ENCODE results near the gene PPFIBP1.

PPFIBP1 gene

DNA sequence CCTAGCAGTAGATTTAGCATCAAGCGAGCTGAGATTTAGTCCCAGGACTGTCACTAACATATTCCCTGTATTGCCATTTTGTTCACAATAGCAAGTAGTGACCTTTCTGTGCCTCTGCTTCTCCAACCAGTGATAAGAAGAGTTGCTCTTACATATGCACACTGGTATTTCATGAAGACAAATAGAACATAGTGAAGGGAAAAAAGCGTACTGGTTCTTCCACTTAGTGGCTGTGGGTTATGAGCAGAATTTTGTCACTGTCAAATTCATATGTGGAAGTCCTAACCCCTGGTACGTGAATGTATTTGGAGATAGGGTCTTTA, 12.3 kb upstream of the PPFIBP1 start:
- no peak for DNase-seq (ENCODE audit: low read depth in 2 of 2, low spot score in 1 of 2)

- DNase-seq (ENCODE audit: low read depth in 2 of 2, low spot score in 1 of 2) = no peak
Measured at GRCh38 chr12:27513155-27513824, 10.7 kb upstream of the PPFIBP1 start.

GRCh38 chr12:27515671-27516070, 8.3 kb upstream of the PPFIBP1 start:
- DNase-seq (ENCODE audit: low read depth in 2 of 2, low spot score in 1 of 2) = no peak

DNA sequence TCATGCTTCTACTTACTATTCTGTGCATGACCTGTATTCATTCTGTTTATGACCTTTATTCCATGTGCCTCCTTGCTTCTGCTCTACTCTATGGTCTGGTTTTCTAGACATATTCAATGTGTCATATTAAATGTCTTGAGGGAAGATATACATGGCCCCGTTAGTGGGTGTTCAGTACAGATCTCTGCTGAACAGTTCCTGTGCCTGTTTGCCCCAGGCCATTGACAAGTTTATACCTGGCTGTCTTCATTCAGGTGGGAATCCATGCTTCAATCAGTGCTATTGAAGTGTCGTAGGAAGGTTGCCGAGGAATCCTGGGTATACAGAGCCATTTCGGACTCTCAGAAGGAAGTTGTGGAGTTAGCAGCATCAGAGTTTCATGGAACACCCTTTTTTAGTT, 7.4 kb upstream of the PPFIBP1 start:
- DNase-seq (ENCODE audit: low read depth in 2 of 2, low spot score in 1 of 2) = no peak

- no peak for DNase-seq (ENCODE audit: low read depth in 2 of 2, low spot score in 1 of 2)
Measured at GRCh38 chr12:27517546-27517945, 6.5 kb upstream of the PPFIBP1 start.

- DNase-seq (ENCODE audit: low read depth in 2 of 2, low spot score in 1 of 2) = no peak
Measured at GRCh38 chr12:27517961-27518665, 5.9 kb upstream of the PPFIBP1 start.

GRCh38 chr12:27521066-27521465, 2.9 kb upstream of the PPFIBP1 start:
- DNase-seq (ENCODE audit: low read depth in 2 of 2, low spot score in 1 of 2) = no peak

DNA sequence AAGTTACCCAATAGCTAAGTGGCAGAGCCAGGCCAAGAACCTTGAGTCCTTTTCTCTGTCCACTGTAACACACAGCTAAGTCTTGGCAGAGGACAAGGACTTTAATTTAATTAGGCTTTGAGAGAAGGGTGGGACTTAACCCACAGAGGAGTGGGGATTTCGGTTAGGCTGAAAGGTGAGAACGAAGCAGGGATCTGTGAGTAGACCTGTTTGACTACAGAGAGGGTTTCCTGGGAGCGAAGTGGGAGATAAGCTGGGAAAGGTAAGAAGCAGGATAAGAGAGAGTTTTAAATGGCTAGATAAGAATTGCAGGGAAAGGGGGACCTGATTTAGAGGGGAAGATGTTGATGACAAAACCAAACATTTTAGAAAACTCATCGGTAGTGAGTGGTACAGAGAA, 2.0 kb upstream of the PPFIBP1 start:
- no peak for DNase-seq (ENCODE audit: low read depth in 2 of 2, low spot score in 1 of 2)

- DNase-seq (ENCODE audit: low read depth in 2 of 2, low spot score in 1 of 2) = no peak
Measured at GRCh38 chr12:27523305-27523641, 733 bp upstream of the PPFIBP1 start.

- DNase-seq (ENCODE audit: low read depth in 2 of 2, low spot score in 1 of 2) = no peak
Measured at GRCh38 chr12:27524494-27524835, 459 bp downstream of the PPFIBP1 start.

DNA sequence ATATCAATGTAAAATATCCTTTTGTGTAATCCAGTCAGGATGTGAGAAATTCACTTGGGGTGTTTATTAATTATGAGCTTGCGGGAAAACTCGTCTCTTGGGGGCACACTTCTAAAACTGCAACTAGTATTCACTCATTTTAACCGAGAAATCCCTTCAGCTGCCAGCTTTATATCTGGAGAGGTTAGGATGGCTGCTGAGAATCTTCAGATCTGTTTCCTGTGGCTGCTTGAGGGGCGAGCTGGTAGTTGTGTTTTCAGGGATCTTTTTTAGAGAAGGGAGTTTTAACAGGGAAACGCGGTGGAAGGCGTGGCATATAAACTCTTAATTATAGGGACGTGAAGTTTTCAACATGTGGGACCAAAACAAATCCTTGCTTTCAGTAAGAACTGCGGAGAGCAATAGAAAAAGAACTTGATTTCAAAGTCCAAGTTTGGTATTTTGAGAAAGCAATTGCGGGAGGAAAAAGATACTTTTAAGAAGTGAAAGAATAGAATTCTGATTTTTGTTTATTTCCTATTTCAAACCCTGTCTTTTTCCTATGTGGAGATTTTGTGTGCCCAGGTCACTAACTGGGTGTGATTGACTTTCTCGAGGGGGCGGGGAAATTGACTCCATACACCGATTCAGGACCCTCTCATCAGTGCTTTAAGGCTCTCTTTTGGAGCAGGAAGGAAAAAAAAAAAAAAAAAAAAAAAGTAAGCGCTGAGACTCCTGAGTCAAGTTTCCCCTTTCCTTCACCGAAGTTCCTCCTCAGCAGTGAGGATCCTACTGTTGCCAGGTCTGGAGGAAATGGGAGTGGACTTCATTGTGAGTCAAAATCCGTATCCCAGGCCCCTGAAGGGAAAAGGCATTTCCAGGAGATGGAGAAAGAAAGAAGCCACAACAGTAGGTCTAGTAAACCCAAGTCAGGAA, 1.1 kb downstream of the PPFIBP1 start:
- no peak for DNase-seq (ENCODE audit: low read depth in 2 of 2, low spot score in 1 of 2)

DNA sequence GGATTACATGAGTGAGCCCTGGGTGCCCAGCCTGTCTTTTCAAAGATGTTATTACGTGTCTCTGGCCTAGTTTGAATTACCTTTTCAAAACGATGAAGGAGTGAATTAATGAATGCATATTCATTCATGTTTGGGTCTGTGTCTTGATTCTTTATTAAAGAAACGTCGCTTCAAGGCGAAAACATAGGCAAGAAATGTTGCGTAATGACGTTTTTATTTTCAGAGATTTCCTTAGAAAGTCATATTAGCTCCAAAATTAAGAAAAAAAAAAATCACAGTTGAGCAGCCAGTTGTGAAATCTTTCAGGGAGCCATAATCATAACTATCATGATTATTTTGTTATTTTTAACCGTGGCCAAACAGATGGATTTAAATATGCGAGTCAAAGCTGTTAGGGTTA, 3.5 kb downstream of the PPFIBP1 start:
- DNase-seq (ENCODE audit: low read depth in 2 of 2, low spot score in 1 of 2) = no peak

GRCh38 chr12:27528788-27529187, 4.8 kb downstream of the PPFIBP1 start:
- no peak for DNase-seq (ENCODE audit: low read depth in 2 of 2, low spot score in 1 of 2)

DNA sequence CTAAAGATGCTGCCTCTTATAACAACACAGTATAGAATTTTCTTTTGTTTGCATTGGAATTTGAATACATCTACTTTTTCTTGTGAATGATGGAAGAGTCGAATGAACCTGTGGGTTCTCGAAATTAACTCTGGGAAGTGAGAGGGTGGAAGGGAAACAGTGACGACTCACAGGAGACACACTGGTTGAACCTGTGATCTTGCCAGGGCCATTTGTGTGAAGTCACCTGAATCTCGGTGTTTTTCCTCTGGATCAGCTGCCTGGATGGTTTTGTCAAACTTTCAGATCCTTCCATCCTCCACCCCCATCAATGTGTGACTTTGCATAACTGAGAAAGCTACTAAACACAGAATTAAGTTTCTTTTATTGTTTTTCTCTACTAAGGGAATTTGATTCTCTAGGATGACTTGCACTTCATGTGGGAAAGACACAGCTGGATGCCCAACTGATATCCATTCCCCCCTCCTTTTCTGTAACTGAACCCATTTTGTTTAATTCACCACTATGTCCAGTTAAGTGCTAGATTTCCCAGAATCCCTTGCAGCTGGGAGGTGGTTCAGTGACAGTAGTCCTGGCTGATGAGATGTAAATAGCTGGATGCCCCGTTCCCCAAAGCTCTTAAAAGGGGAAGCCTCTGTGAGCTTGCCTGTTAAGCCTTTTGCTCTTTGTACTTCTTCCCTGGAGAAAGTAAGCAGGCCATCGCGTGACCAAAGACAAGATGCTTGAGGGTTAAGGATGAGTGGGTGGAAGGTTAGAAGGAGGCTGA, 6.3 kb downstream of the PPFIBP1 start:
- no peak for DNase-seq (ENCODE audit: low read depth in 2 of 2, low spot score in 1 of 2)

- no peak for DNase-seq (ENCODE audit: low read depth in 2 of 2, low spot score in 1 of 2)
Measured at GRCh38 chr12:27531896-27532295, 7.9 kb downstream of the PPFIBP1 start.

GRCh38 chr12:27534060-27534764, 10.2 kb downstream of the PPFIBP1 start:
- no peak for DNase-seq (ENCODE audit: low read depth in 2 of 2, low spot score in 1 of 2)

DNA sequence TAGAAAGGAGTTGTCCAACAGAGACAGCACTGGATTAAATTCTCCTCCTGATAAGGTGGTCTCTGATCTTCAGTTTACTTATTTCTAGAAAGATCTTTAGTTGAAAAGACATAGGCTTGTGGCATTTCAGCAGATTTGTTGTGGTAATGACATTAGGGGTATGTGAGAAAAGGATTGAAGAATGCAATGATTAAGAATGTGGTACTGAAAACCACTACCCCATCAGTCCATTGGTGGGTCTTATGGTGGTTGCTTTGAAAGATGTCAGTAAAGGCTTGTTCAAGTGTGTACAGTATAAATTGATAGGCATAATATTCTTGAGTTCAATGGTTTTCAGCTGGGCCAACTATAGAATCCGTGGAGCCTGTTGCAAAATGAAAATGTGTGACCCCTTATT, 10.8 kb downstream of the PPFIBP1 start:
- no peak for DNase-seq (ENCODE audit: low read depth in 2 of 2, low spot score in 1 of 2)

- DNase-seq (ENCODE audit: low read depth in 2 of 2, low spot score in 1 of 2) = no peak
Measured at GRCh38 chr12:27535318-27535717, 11.3 kb downstream of the PPFIBP1 start.

DNA sequence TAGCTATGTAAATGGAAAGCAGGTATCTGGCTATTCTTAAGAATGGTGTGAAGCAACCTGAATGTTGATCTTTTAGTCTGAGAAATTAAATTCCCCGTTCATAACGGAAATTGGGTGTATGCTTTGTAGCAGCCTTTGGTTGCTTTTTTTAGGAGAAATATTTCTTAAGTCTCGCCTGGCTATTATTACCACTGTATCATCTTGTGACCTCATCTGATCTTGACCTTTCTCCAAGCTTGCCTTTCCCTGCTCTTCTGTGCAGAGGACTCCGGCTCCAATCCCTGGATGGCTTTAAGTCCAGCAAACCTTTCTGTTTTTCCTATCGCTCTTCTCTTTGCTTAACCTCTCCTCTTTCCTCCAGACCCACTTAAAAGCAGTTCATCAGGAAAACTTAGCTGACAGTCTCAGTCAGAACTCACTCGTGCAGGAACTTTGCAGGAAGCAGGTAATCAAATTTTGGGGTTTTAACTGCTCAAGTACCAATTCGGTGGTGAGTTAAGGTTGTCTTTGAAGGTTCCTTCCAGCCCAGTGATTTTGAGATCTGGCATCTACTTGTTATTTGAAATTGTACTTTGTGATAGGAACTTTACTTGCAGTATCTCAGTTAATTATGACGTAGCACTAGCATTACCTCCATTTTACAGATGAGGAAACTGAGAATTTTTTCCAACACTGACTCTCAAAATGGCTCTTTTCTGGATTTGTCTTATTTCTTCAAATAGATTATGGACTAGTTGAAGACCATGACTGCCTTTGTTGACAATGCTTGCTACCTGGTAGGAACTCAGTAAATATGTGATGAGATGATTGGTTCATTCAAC, 14.1 kb downstream of the PPFIBP1 start:
- DNase-seq (ENCODE audit: low read depth in 2 of 2, low spot score in 1 of 2) = no peak

GRCh38 chr12:27539191-27539631, 15.2 kb downstream of the PPFIBP1 start:
- DNase-seq (ENCODE audit: low read depth in 2 of 2, low spot score in 1 of 2) = no peak

Data from stimulated activated CD8-positive, alpha-beta memory T cell treated with anti-CD3 and anti-CD28 coated beads, Interleukin-4, amount 100 ng/mL, for 1 hour (primary cell).